H54 (cell line): ENCODE data around the gene AGFG1.
A peak's percentile ranks its signal among the peaks of the same experiment; 100 is the strongest.
"Not testable (repeated sequence)": the region's sequence is repeated elsewhere in the genome, so short reads cannot be mapped to it uniquely, and the experiment has no call there.

Experiments
- DNase-seq: peaks from one replicate; pipeline ENCODE4 v3.0.0; 2011; ENCODE audit warnings: low spot score, mixed read lengths; ENCODE audit not compliant: insufficient read length
- FAIRE-seq: peaks from 3 replicates; lab custom pipeline; 2011; peaks lifted over from hg19 to GRCh38; lab: Jason Lieb, UNC
- POLR2A ChIP-seq: IDR thresholded peaks from 2 replicates; pipeline ENCODE4 v1.6.1; 2011; ENCODE audit warnings: low read depth, mild to moderate bottlenecking, low read length

The AGFG1 gene

DNA sequence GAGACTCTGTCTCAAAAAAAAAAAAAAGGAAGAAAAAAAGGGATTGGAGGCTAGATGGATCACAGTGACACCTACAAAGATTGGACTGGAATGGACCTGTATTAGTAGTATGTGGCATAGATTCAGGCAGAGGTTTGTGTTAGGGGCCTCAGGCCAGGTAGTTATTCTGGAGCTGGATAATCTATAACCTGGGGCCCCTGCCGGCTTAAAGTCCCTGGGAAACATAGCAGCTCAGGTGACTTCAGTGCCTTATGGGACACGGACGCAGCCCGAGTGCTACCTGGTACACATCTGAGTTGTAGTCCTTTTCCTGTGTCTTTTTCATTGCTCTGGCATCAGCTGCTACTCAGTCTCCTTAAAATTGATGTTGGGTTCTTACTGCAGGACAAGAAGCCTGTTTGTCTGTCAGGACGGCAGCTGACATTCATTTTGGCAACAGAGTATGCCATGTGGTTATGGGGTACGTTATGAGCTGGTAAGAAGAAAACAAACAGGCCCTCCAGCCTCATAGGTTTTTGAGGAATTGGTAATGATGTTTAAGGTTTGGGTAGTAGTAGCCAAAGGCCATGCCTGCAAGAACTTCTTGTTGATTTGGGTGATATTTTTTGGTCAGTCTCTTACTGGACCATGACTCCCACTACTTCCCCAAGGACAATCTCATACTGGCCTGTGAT, 27.8 kb downstream of the AGFG1 start:
- TF ChIP-seq POLR2A = no peak
- no peak for FAIRE-seq
- DNase-seq = no peak

- DNase-seq (no peak), FAIRE-seq (no peak)
- no peak for TF ChIP-seq POLR2A
Measured at GRCh38 chr2:227500301-227500630, 28.3 kb downstream of the AGFG1 start.

- FAIRE-seq = peak; percentile 99
- no peak for TF ChIP-seq POLR2A
- peak; percentile 52 for DNase-seq
Measured at GRCh38 chr2:227503433-227504406, 31.8 kb downstream of the AGFG1 start.

DNA sequence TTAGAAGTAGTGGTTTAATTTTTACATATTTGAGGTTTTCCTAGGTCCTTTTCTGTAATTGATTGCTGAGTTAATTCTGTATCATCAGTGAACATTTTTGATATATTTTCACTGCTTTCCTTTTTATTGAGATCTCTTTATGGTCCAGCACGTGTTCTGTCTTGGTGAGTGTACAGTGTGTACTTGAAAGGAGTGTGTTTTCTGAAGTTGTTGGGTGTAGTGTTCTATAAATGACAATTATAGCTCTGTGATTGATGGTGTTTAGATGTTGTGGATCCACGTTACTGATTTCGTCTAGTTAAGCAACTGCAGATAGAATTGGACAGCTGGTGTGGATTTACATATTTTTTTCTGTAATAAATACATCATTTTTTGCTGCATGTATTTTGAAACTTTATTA, 32.7 kb downstream of the AGFG1 start:
- FAIRE-seq = no peak
- no peak for DNase-seq
- no peak for TF ChIP-seq POLR2A

- no peak for FAIRE-seq
- DNase-seq = no peak
- TF ChIP-seq POLR2A = no peak
Measured at GRCh38 chr2:227506456-227506855, 34.5 kb downstream of the AGFG1 start.

DNA sequence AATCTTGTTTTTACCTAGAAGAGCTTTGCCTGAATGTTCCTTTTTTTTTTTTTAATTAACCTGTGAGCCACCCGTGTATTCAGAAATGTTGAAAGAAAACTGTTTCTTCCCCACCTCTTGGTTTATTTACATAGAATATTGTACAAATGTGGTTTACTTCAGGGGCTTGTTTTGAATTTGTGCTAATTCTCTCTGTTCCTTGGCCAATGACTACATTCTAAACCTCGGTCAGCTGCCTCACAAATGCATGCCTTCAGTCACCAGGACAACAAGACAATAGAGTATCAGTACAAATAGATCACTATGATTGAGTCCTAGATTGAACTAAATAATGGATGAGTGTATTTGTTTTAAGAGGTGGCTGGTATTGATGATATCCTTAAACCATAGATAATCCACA, 36.0 kb downstream of the AGFG1 start:
- FAIRE-seq (peak; percentile 38), DNase-seq (no peak)
- no peak for TF ChIP-seq POLR2A

DNA sequence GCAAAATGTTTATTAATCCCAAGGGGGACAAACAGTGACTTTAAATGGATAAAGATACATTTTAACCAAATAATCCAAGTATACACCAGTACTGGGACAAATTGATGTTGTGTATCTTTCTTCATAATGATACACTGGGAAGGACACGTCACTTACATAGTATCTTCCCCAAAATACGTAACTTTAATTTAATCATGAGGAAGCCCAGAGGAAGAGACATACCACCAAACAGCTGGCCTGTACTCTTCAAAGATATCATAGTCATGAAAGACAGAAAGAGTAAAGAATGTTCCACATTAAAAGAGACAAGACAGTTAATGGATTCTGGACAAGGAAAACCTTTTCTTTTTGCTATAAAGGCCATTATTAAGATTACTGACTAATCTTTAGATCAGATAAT, 37.1 kb downstream of the AGFG1 start:
- FAIRE-seq (peak; percentile 48), DNase-seq (no peak)
- no peak for TF ChIP-seq POLR2A

DNA sequence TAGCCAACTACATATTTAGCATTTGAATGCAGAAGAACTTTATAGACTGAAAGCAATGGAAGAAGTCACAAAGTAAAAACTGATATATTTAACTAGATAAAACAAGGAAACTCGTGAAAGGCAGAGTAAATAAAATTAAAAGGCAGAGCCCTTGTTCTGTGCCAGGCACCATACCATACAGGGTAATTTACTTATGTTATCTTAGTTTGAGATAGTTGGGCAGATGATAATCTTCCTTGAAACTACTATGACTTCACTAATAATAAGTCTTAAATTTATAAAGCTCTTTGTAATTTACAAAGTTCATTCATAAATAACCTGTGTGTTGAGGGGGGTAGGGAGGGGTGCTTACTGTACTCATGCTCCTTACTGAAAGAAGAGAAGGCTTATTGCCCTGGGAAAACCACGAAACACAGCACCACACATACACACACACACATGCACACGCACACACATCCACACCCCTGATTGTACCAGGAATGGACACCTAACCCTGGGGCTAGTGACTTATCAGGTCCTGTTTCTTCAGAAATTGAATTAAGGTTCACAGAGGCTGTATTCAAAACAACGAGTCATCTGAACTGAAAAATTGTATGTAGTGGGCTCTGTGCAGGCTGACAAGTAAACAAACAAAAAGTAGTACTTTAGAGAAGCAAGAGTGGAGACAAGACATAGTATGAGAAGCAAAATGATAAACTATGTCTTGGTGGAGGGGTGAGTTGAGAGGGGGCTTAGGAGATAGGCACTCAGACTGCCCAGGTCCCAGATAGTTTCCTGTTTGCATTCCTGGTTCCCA, 38.1 kb downstream of the AGFG1 start:
- FAIRE-seq = peak; percentile 84
- DNase-seq = no peak
- no peak for TF ChIP-seq POLR2A

DNA sequence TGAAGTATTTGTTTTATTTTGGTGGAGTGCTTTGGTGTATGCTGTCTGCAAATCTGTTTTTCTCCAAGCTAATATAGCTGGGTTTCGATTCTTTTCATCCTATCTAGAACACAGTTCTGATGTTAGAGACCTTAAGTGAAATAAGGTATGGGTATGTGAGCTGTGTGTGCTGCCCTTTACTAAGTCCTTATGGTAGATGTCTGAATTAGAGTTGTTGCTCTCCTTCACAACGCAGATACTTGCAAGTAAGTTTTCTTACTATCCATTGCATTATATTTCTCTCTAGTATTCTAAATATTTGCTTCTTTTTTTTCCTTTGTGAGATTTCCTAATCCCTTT, 38.6 kb downstream of the AGFG1 start:
- DNase-seq (no peak), FAIRE-seq (peak; percentile 6)
- TF ChIP-seq POLR2A = no peak

- TF ChIP-seq POLR2A = no peak
- no peak for DNase-seq
- no peak for FAIRE-seq
Measured at GRCh38 chr2:227511239-227511930, 39.4 kb downstream of the AGFG1 start.

DNA sequence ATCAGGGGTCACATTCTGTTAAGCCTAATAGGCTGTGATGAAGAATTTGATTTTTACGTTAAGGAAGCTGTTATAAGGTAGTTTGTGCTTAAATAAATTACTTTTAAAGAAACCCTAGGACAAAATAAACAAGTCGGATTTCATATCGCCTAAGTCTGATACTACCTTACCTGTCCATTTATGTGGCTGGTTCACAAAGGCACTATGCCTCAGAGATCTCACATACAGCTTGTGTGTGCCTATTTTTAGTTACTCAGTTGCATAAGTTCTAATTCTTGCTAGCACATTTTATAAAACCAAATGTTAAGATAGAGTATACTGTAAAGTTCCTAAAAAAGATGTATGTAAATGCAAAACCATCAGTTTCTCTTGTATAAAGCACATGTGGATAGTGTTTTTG, 40.0 kb downstream of the AGFG1 start:
- TF ChIP-seq POLR2A = no peak
- DNase-seq (no peak), FAIRE-seq (no peak)

GRCh38 chr2:227513113-227513512, 41.2 kb downstream of the AGFG1 start:
- DNase-seq (no peak), FAIRE-seq (no peak)
- no peak for TF ChIP-seq POLR2A

GRCh38 chr2:227515742-227516141, 43.8 kb downstream of the AGFG1 start:
- no peak for TF ChIP-seq POLR2A
- DNase-seq = no peak
- no peak for FAIRE-seq

DNA sequence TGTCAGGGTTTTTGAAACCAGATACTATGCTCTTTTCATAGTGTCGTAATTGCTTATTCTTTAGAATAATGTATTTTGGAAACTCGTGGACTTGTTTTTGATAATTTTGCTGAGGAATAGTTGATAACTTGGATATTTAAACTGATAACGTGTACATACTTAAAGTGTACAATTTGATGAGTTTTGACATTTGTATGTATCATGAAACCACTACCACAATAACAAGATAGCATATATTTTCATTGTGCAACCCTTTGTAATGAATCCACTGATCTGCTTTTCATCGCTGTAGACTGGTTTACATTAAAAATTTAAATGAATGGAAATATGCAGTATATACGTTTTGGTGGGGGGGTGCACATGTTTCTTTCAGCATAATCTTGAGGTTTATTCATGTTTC, 45.8 kb downstream of the AGFG1 start:
- TF ChIP-seq POLR2A = no peak
- DNase-seq (no peak), FAIRE-seq (peak; percentile 81)

DNA sequence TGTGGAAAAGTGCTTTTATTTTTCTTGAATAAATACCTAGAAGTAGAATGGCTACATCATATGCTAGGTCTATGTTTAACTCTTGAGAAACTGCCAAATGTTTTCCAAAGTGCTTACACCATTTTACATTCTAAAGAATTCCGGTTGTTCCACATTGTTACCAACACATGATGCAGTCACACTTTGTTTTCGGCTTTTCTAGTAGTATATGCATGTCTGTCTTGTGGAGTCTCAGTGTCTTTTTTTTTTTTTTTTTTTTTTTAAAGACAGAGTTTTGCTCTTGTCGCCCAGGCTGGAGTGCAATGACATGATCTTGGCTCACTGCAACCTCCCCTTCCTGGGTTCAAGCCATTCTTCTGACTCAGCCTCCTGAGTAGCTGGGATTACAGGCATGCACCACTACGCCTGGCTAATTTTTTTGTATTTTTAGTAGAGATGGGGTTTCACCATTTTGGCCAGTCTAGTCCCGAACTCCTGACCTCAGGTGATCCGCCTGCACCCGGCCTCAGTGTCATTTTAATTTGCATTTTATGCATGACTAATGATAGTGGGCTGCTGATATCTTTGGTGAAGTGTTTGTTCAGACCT, 46.4 kb downstream of the AGFG1 start:
- peak; percentile 58 for FAIRE-seq
- not testable (repeated sequence) for DNase-seq

GRCh38 chr2:227521178-227521577, 49.2 kb downstream of the AGFG1 start:
- FAIRE-seq, DNase-seq: not testable (repeated sequence)
